ENCODE data around the gene DNAJC7.
A peak's percentile ranks its signal among the peaks of the same experiment; 100 is the strongest.

DNA sequence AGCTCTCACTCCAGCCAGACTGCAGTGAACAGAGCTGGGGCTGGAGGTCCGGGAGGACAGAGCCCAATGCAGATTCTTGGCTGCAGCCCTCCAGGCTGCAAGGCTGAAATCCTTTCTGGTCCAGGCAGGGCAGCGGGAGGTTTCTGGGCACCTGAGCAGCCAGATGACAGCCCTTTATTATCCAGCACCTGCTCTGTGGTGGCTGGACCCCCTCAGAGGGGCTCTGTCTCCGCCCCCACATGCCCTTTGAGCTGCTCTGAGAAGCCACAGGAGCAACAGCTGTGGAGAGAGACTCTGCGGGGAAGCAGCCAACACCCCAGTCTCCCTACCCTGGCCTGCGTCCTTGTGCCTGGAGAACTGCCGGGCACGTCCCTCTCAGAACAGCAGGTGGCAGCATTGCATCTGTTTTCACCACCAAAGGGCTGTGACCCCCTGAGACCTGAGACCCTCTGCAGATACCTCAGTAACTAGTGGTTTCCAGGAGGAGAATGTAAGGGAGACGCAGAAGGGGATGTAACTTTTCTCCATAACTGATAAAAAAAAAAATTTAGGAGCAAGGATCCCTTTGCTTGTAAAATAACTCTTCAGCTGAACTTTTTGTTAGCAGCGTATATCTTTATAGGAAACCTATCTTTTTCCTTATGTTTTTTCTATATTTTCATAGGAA is 54.3 kb downstream of the DNAJC7 start:
- TF ChIP-seq, protein P1, sequence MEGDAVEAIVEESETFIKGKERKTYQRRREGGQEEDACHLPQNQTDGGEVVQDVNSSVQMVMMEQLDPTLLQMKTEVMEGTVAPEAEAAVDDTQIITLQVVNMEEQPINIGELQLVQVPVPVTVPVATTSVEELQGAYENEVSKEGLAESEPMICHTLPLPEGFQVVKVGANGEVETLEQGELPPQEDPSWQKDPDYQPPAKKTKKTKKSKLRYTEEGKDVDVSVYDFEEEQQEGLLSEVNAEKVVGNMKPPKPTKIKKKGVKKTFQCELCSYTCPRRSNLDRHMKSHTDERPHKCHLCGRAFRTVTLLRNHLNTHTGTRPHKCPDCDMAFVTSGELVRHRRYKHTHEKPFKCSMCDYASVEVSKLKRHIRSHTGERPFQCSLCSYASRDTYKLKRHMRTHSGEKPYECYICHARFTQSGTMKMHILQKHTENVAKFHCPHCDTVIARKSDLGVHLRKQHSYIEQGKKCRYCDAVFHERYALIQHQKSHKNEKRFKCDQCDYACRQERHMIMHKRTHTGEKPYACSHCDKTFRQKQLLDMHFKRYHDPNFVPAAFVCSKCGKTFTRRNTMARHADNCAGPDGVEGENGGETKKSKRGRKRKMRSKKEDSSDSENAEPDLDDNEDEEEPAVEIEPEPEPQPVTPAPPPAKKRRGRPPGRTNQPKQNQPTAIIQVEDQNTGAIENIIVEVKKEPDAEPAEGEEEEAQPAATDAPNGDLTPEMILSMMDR (IDR thresholded peaks at IDR 0.05): peak; percentile 79 to 93 (median 88)
- no peak for TF ChIP-seq POLR2A (IDR thresholded peaks at IDR 0.05)
- no peak for TF ChIP-seq POLR2AphosphoS5 (IDR thresholded peaks at IDR 0.05)
- no peak for TF ChIP-seq EP300 (IDR thresholded peaks at IDR 0.05)
